ENCODE results near the gene C1QTNF1.

DNA sequence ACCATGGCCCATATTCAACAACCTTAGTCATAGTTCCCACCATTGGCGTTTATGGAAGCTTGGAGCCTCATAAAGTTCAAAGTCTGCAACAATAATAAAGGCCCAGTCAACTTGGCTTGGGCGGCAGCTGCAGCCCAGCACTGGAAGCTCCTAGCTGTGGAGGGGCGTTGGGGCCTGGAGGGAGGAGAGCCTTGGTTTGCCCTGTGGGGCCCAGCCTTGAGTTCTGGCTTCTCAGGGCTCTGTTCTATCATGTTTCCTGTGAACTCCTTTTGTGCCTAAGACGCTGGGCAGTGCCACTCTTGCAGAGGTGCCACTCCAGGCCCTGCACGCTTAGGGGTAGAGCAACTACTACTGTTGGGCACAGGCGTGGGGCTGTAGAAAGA is 49.7 kb downstream of the C1QTNF1 start:
- no peak for TF ChIP-seq GATA2 (IDR thresholded peaks at IDR 0.05; ENCODE audit: low read depth, low read length)
- no peak for TF ChIP-seq GATA3 (IDR thresholded peaks at IDR 0.05; ENCODE audit: low read depth, low read length)
